Measurements from ENCODE around the gene SMYD3. TPM values are rescaled to one million over a fixed set of nuclear protein-coding genes. Genes with fewer than 3 reads are reported as not detected.

SMYD3 gene
- total RNA-seq, 1 donor from 2014 or later = 27.2 TPM

DNA sequence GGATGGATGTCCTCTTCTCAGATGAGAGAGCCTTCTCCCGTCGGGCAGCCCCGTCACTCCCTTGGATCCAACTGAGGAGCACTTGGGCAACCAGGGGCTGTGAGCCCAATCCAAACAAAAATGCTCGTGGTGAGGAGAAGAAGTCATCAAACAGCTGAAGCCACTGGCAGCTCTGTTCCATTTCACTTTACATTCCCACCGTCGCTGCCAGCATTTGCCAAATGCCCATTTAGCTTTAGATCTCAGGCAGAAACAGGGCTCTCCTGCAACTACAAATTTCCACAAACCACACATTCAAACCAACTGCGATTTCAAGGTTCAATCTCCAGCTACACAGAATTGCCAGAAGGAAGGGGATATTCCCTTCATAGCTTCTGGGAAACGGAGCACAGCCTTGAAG, 634.6 kb downstream of the SMYD3 start:
- ATAC-seq (no peak), DNase-seq (no peak)
- Histone ChIP-seq H3K9me3 (no peaks in the 10 kb centered on the region), H3K27ac (no peak overlapping the region), H3K4me1 (peaks cover 24% of the 10 kb centered on the region), H3K27me3 (no peaks in the 10 kb centered on the region), H3K4me3 (no peak overlapping the region), H3K36me3 (no peaks in the 10 kb centered on the region)
- intact Hi-C loops (cut with DNase I) = no loop called here
- TF ChIP-seq, protein P1, sequence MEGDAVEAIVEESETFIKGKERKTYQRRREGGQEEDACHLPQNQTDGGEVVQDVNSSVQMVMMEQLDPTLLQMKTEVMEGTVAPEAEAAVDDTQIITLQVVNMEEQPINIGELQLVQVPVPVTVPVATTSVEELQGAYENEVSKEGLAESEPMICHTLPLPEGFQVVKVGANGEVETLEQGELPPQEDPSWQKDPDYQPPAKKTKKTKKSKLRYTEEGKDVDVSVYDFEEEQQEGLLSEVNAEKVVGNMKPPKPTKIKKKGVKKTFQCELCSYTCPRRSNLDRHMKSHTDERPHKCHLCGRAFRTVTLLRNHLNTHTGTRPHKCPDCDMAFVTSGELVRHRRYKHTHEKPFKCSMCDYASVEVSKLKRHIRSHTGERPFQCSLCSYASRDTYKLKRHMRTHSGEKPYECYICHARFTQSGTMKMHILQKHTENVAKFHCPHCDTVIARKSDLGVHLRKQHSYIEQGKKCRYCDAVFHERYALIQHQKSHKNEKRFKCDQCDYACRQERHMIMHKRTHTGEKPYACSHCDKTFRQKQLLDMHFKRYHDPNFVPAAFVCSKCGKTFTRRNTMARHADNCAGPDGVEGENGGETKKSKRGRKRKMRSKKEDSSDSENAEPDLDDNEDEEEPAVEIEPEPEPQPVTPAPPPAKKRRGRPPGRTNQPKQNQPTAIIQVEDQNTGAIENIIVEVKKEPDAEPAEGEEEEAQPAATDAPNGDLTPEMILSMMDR (IDR thresholded peaks at IDR 0.05) = no peak

DNA sequence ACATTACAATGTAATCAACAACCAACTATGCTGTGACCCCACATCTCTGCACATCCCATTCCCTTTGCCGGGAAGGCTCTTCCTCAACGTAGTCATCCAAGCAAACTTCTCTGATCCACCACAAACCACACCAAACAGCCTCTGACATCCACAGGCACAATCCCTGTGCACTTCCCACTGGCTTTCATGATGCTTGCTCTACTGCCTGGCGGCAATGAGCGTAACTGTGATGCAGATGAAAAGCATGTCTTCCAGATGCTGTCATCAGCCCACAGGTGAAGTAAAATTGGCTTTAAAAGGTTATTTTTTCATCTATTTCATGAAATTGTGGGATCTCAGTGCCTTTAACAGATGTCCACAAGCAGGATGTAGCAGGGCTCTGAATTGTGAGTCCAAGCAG, 635.2 kb downstream of the SMYD3 start:
- H3K27ac ChIP-seq = no peak overlapping the region
- ATAC-seq = no peak
- intact Hi-C loops (cut with DNase I) = no loop called here
- no peak for DNase-seq
- no peaks in the 10 kb centered on the region for H3K27me3 ChIP-seq
- H3K4me1 ChIP-seq = peaks cover 24% of the 10 kb centered on the region
- TF ChIP-seq, protein P1 (IDR thresholded peaks at IDR 0.05) = no peak
- H3K36me3 ChIP-seq = no peaks in the 10 kb centered on the region
- no peak overlapping the region for H3K4me3 ChIP-seq
- H3K9me3 ChIP-seq = no peaks in the 10 kb centered on the region

GRCh38 chr1:245871191-245871590, 635.9 kb downstream of the SMYD3 start:
- intact Hi-C loops (cut with DNase I) = no loop called here
- DNase-seq (no peak), ATAC-seq (no peak)
- Histone ChIP-seq H3K27ac (no peak overlapping the region), H3K4me1 (peaks cover 24% of the 10 kb centered on the region), H3K27me3 (no peaks in the 10 kb centered on the region), H3K9me3 (no peaks in the 10 kb centered on the region), H3K36me3 (no peaks in the 10 kb centered on the region), H3K4me3 (no peak overlapping the region)
- TF ChIP-seq, protein P1 (IDR thresholded peaks at IDR 0.05) = no peak

DNA sequence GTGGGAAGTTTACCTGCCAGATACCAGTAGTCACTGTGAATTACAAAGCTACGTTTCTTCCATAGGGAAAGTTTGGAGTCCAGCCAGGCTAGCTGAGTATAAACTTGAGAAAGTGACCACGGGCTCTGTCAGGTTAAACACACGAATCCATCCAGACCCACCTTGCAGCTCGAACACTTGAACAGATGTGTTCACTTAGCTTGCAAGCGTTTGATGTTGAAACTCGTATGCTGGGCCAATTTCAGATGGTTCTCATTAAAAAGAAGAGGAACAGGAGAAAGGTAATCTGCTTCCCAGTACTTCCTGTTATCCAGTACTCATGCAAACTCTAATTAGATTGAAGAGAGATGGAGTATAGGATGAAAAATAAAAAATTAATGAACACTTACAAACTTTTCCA, 636.4 kb downstream of the SMYD3 start:
- Histone ChIP-seq H3K4me3 (no peak overlapping the region), H3K36me3 (no peaks in the 10 kb centered on the region), H3K27ac (no peak overlapping the region), H3K4me1 (peaks cover 21% of the 10 kb centered on the region), H3K27me3 (no peaks in the 10 kb centered on the region), H3K9me3 (no peaks in the 10 kb centered on the region)
- intact Hi-C loops (cut with DNase I) = no loop called here
- ATAC-seq (no peak), DNase-seq (no peak)
- TF ChIP-seq, protein P1 (IDR thresholded peaks at IDR 0.05) = no peak

DNA sequence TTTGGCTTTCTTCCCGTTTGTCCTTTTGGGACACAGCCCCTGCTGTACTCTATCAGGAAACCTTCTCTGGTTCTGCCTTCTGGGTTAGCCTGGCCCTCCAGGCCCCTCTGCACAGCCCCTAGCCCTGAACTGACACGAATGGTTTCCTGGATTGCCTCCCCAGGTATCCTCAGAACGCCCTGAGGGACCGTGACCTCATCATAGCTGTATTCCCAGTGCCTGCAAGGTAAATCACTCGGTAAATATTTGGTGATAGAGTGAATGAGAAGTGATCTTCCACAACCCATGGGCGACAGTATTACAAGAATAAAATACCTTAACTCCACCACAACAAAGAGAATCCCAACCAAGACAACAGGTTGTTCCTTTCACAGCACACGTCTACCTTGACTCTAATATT, 637.2 kb downstream of the SMYD3 start:
- no peak overlapping the region for H3K27ac ChIP-seq
- intact Hi-C loops (cut with DNase I) = no loop called here
- H3K4me1 ChIP-seq = peaks cover 13% of the 10 kb centered on the region
- TF ChIP-seq, protein P1 (IDR thresholded peaks at IDR 0.05) = no peak
- DNase-seq = no peak
- H3K4me3 ChIP-seq = no peak overlapping the region
- no peaks in the 10 kb centered on the region for H3K36me3 ChIP-seq
- no peaks in the 10 kb centered on the region for H3K9me3 ChIP-seq
- no peaks in the 10 kb centered on the region for H3K27me3 ChIP-seq
- no peak for ATAC-seq

DNA sequence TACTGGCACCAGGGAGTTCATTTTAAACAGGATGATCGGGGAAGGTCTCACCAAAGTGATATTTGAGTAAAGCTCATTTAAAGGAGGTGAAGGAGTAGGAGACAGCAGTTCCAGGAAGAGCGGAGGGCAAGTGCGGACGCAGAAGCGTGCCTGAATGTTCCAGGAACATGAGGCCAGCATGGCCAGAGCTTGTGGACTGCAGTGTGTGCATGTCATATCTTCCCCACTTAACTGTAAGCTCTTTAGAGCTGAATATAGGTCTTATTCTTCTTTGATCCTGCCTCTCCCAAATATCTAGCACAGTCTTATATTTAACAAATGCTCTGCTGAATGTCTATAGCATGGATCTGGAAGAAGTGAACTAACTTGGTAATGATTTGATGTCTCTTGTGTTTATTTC, 639.3 kb downstream of the SMYD3 start:
- ATAC-seq (no peak), DNase-seq (no peak)
- Histone ChIP-seq H3K27ac (no peak overlapping the region), H3K4me1 (no peaks in the 10 kb centered on the region), H3K36me3 (peaks cover 8% of the 10 kb centered on the region), H3K9me3 (no peaks in the 10 kb centered on the region), H3K4me3 (no peak overlapping the region), H3K27me3 (no peaks in the 10 kb centered on the region)
- TF ChIP-seq, protein P1 (IDR thresholded peaks at IDR 0.05) = no peak
- intact Hi-C loops (cut with DNase I) = no loop called here
